OCI-LY7 (cell line): ENCODE measurements around the gene TMIGD3. TPM values are rescaled to one million over a fixed set of nuclear protein-coding genes. Genes with fewer than 3 reads are reported as not detected.

Source experiments
- BruUV-seq: library from RNA; stranded (reverse); fragments of 400-500 nt; replicated peaks from 2 replicates; lab custom pipeline; 2021; lab: Mats Ljungman, UMichigan
- CTCF ChIA-PET: fragments of 300-600 bp; sonication (Branson Sonifier 250); formaldehyde crosslinking; loops from one replicate; lab custom pipeline; 2022; ENCODE audit warnings: antibody characterized with exemption; ENCODE audit not compliant: unreplicated experiment; lab: Charles Lee
- POLR2A ChIA-PET: fragments of 300-600 bp; sonication (Branson Sonifier 250); formaldehyde crosslinking; loops from one replicate; lab custom pipeline; 2022; ENCODE audit warnings: antibody characterized with exemption; lab: Charles Lee
- DNase-seq: peaks from one replicate; pipeline ENCODE4 v3.0.0-alpha.2; 2015; ENCODE audit warnings: low spot score
- H2AFZ ChIP-seq: fragments of 200-600 bp; sonication (generic), shearing (Covaris generic); 2 replicates; pipeline ENCODE4 v1.6.1; 2014; ENCODE audit warnings: mild to moderate bottlenecking, antibody characterized with exemption, low read length, moderate library complexity
- H3K27ac ChIP-seq: fragments of 200-600 bp; sonication (generic); 2 replicates; pipeline ENCODE4 v1.5.1; 2014; ENCODE audit warnings: mixed run types, low read depth, mild to moderate bottlenecking, moderate library complexity, low read length, inconsistent platforms; ENCODE audit not compliant: poor library complexity, severe bottlenecking
- H3K36me3 ChIP-seq: fragments of 200-600 bp; sonication (generic); 2 replicates; pipeline ENCODE4 v1.6.1; 2014; ENCODE audit warnings: mild to moderate bottlenecking, antibody characterized with exemption, low read length, moderate library complexity, mixed read lengths; ENCODE audit not compliant: insufficient read depth
- H3K4me1 ChIP-seq: fragments of 200-600 bp; sonication (generic); 2 replicates; pipeline ENCODE4 v1.5.1; 2014; ENCODE audit warnings: mild to moderate bottlenecking, low read length; ENCODE audit not compliant: insufficient read depth, poor library complexity, severe bottlenecking
- H3K4me2 ChIP-seq: fragments of 200-600 bp; sonication (generic); 2 replicates; pipeline ENCODE4 v1.6.1; 2014; ENCODE audit warnings: mild to moderate bottlenecking, low read length
- H3K4me3 ChIP-seq: fragments of 200-600 bp; sonication (generic); 2 replicates; pipeline ENCODE4 v1.5.1; 2014; ENCODE audit warnings: mild to moderate bottlenecking, low read depth, low read length; ENCODE audit not compliant: poor library complexity, severe bottlenecking
- H3K79me2 ChIP-seq: fragments of 200-600 bp; sonication (generic); 2 replicates; pipeline ENCODE4 v1.6.1; 2016; ENCODE audit warnings: low read depth, mild to moderate bottlenecking, low read length, moderate library complexity, mixed read lengths; ENCODE audit not compliant: insufficient read depth
- H3K9me2 ChIP-seq: fragments of 200-600 bp; sonication (generic); 2 replicates; pipeline ENCODE4 v1.6.1; 2016; ENCODE audit warnings: mild to moderate bottlenecking, low read length, mixed read lengths; ENCODE audit not compliant: insufficient read depth
- H3K9me3 ChIP-seq: fragments of 200-600 bp; sonication (generic); 2 replicates; pipeline ENCODE4 v1.6.1; 2014; ENCODE audit warnings: mild to moderate bottlenecking, mixed run types, low read length, mixed read lengths
- H4K20me1 ChIP-seq: fragments of 200-600 bp; sonication (generic); 2 replicates; pipeline ENCODE4 v1.6.1; 2014; ENCODE audit warnings: mild to moderate bottlenecking, antibody characterized with exemption, low read length, moderate library complexity, mixed read lengths; ENCODE audit not compliant: insufficient read depth
- EZH2phosphoT487 ChIP-seq: fragments of 200-600 bp; sonication (generic); IDR thresholded peaks from 2 replicates; pipeline ENCODE4 v1.6.1; 2018; ENCODE audit warnings: low read depth, borderline replicate concordance, mild to moderate bottlenecking, mixed run types, antibody characterized with exemption, low read length, moderate library complexity, mixed read lengths
- intact Hi-C: fragments of 100-400 bp; cut with micrococcal nuclease; formaldehyde crosslinking; loops from one replicate; pipeline ENCODE4 v1.10.0; 2022; ENCODE audit not compliant: unreplicated experiment
- total RNA-seq, 2 experiments: library from RNA; depleted of rRNA in 1 of 2; stranded (reverse); fragments of >200 nt in 1 of 2; shearing (Covaris generic) in 1 of 2; gene quantifications; 2 replicates each; pipeline ENCODE4 v1.2.3, GENCODE V29; 2014 to 2022
- TF ChIP-seq, protein P1 (sequence below): fragments of 200-600 bp; sonication (generic); conservative IDR thresholded peaks from 2 replicates; pipeline ENCODE4 v1.5.1; 2014; ENCODE audit warnings: mild to moderate bottlenecking, antibody characterized with exemption, low read length, moderate library complexity, mixed read lengths

Gene TMIGD3
- total RNA-seq, 2 experiments from 2014 or later, result not detected

DNA sequence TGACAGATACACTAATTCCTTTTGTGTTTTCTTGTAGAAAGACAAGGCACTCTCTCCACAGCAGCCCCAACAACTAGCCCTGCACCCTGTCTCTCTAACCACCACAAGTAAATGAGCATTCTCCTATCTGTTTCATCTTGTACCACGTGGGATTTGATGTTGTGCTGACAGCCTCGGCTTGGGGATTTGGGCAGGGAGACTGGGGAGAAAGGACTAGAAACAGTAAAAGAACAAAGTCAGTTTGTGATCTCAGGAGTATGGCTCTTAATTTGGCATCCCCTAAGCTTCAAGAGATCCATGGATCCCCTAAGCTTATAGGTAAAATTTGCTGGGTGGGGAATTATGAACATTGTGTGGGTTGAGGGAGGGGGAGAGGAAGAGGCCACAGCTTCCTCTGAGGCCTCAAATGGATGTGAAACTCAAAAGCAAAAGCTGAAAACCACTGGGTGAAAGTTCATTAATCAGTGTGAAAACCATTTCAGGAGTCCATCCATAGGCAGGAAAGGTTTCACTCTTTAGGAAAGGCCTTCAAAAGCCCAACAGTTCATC lies 26.6 kb downstream of the TMIGD3 start:
- POLR2A ChIA-PET, result interaction anchor here (0.9 to 1.8 kb wide), 9 partner anchors 9 to 350 kb away, joined by 3 to 9 read pairs (median 4); partner anchors contain the start of genes ADORA3 and TMIGD3
- Histone ChIP-seq H3K4me2 (peak overlapping the region; percentile 69), H3K4me1 (peaks cover 30% of the 10 kb centered on the region), H3K9me3 (no peaks in the 10 kb centered on the region), H3K79me2 (no peaks in the 10 kb centered on the region), H4K20me1 (no peaks in the 10 kb centered on the region), H2AFZ (peak overlapping the region; percentile 49), H3K9me2 (no peaks in the 10 kb centered on the region), H3K4me3 (peak overlapping the region; percentile 21), H3K27ac (peak overlapping the region; percentile 14), H3K36me3 (no peaks in the 10 kb centered on the region)
- peak; percentile 54 for DNase-seq
- CTCF ChIA-PET, result interaction anchor here (0.9 to 1.0 kb wide), 2 partner anchors 21 to 24 kb away, joined by 3 to 5 read pairs; no protein-coding TSS in a partner anchor
- no peak for TF ChIP-seq EZH2phosphoT487
- TF ChIP-seq, protein P1, sequence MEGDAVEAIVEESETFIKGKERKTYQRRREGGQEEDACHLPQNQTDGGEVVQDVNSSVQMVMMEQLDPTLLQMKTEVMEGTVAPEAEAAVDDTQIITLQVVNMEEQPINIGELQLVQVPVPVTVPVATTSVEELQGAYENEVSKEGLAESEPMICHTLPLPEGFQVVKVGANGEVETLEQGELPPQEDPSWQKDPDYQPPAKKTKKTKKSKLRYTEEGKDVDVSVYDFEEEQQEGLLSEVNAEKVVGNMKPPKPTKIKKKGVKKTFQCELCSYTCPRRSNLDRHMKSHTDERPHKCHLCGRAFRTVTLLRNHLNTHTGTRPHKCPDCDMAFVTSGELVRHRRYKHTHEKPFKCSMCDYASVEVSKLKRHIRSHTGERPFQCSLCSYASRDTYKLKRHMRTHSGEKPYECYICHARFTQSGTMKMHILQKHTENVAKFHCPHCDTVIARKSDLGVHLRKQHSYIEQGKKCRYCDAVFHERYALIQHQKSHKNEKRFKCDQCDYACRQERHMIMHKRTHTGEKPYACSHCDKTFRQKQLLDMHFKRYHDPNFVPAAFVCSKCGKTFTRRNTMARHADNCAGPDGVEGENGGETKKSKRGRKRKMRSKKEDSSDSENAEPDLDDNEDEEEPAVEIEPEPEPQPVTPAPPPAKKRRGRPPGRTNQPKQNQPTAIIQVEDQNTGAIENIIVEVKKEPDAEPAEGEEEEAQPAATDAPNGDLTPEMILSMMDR, result no peak
- BruUV-seq, result no TSS peak
- intact Hi-C loops, result loop anchor here (2.0 kb wide), 1 partner anchor 30 kb away; no protein-coding TSS in a partner anchor

DNA sequence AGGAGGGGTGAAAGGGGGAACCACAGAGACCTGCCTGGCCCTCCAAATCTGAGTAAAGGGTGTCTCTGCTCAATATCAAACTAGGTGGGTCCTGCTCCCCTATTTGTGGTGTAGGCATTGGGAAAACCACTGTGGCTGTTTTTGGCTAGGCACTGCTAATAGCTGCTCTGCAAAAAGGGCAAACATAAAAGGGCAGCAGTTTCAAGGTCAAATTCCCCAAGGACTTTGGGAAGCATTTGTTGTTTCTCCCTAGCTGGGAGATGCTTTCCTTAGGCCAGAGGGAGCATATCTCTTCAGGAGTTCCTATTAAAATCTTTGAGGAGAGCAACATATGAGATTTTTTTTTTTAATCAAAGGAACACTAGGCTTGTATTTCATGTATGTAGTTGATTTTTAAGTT lies 27.2 kb downstream of the TMIGD3 start:
- no peak overlapping the region; the same call in 1 of the 2 replicates for H2AFZ ChIP-seq
- DNase-seq, result no peak
- H3K9me3 ChIP-seq, result no peaks in the 10 kb centered on the region
- no peak overlapping the region for H3K4me3 ChIP-seq
- CTCF ChIA-PET, result interaction anchor here (1.0 kb wide), 1 partner anchor 22 kb away, joined by 5 read pairs; no protein-coding TSS in a partner anchor
- no TSS peak for BruUV-seq
- H3K9me2 ChIP-seq, result no peaks in the 10 kb centered on the region
- intact Hi-C loops, result loop anchor here (2.0 kb wide), 1 partner anchor 31 kb away; no protein-coding TSS in a partner anchor
- H3K36me3 ChIP-seq, result no peaks in the 10 kb centered on the region
- H3K4me1 ChIP-seq, result peaks cover 35% of the 10 kb centered on the region
- peak overlapping the region; percentile 69; the same call in 1 of the 2 replicates for H3K4me2 ChIP-seq
- TF ChIP-seq, protein P1, result no peak
- no peak for TF ChIP-seq EZH2phosphoT487
- POLR2A ChIA-PET, result interaction anchor here (0.6 to 1.7 kb wide), 8 partner anchors 9 to 552 kb away, joined by 3 to 9 read pairs (median 4); partner anchors contain the start of genes ADORA3 and TMIGD3
- H3K27ac ChIP-seq, result no peak overlapping the region
- H3K79me2 ChIP-seq, result no peaks in the 10 kb centered on the region
- H4K20me1 ChIP-seq, result no peaks in the 10 kb centered on the region

DNA sequence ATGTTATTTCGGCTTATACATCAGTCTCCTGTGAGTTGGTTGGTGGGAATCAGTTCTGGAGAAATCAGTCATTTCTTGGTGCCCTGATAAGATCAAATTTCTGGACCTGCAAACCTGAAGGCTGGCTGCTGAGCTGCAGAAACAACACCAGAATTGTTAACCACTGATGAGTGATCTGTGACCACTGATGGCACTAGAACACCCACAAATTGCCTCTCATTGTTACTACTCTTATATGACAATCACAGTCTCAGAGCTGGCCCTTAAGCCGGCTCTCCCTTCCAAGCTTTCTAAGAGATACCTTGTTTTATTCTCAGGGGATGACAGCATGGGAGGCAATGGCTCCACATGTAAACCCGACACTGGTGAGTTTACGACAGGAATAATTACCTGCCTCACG lies 27.7 kb downstream of the TMIGD3 start:
- no peaks in the 10 kb centered on the region for H3K9me3 ChIP-seq
- no peak overlapping the region for H3K27ac ChIP-seq
- H4K20me1 ChIP-seq, result no peaks in the 10 kb centered on the region
- H3K36me3 ChIP-seq, result no peaks in the 10 kb centered on the region
- H3K4me1 ChIP-seq, result peaks cover 38% of the 10 kb centered on the region
- no peak overlapping the region for H3K4me3 ChIP-seq
- no peaks in the 10 kb centered on the region for H3K9me2 ChIP-seq
- POLR2A ChIA-PET, result interaction anchor here (0.6 to 1.6 kb wide), 2 partner anchors 10 to 553 kb away, joined by 3 to 6 read pairs; no protein-coding TSS in a partner anchor
- no peak for DNase-seq
- no peak overlapping the region for H3K4me2 ChIP-seq
- intact Hi-C loops, result loop anchor here (2.0 kb wide), 1 partner anchor 31 kb away; no protein-coding TSS in a partner anchor
- H3K79me2 ChIP-seq, result no peaks in the 10 kb centered on the region
- no TSS peak for BruUV-seq
- TF ChIP-seq, protein P1, result no peak
- no peak for TF ChIP-seq EZH2phosphoT487
- CTCF ChIA-PET, result no interaction called here
- H2AFZ ChIP-seq, result no peak overlapping the region
